ENCODE results near the gene TECRL.

The TECRL gene

GRCh38 chr4:64409300-64409699 is at the start of gene TECRL:
TECRL (minus strand) TSS chr4:64409450; CDS start chr4:64409351, 99 bp downstream.
- no peak within 1 kb of the TSS for H3K4me3 ChIP-seq (ENCODE audit: low read depth, low read length)
- no peak for DNase-seq (ENCODE audit: low read depth)
- TF ChIP-seq CTCF (IDR thresholded peaks at IDR 0.05; ENCODE audit: low read depth, low read length, missing control alignments): no peak

GRCh38 chr4:64432674-64433073 is 23.4 kb upstream of the TECRL start:
- no peak overlapping the region for H3K4me3 ChIP-seq (ENCODE audit: low read depth, low read length)
- TF ChIP-seq CTCF (IDR thresholded peaks at IDR 0.05; ENCODE audit: low read depth, low read length, missing control alignments): no peak
- DNase-seq (ENCODE audit: low read depth): no peak

- TF ChIP-seq CTCF (IDR thresholded peaks at IDR 0.05; ENCODE audit: low read depth, low read length, missing control alignments): no peak
- DNase-seq (ENCODE audit: low read depth): no peak
- no peak overlapping the region for H3K4me3 ChIP-seq (ENCODE audit: low read depth, low read length)
These were observed 21.7 kb upstream of the TECRL start for GRCh38 chr4:64430933-64431332.

- no peak for DNase-seq (ENCODE audit: low read depth)
- no peak for TF ChIP-seq CTCF (IDR thresholded peaks at IDR 0.05; ENCODE audit: low read depth, low read length, missing control alignments)
These were observed 8.7 kb upstream of the TECRL start for GRCh38 chr4:64417974-64418373.

GRCh38 chr4:64407000-64407399 is 2.2 kb downstream of the TECRL start:
- DNase-seq (ENCODE audit: low read depth): no peak
- H3K4me3 ChIP-seq (ENCODE audit: low read depth, low read length): no peak overlapping the region
- TF ChIP-seq CTCF (IDR thresholded peaks at IDR 0.05; ENCODE audit: low read depth, low read length, missing control alignments): no peak

More at GRCh38 chr4:64417974-64418373, 8.7 kb upstream of the TECRL start:
- H3K4me3 ChIP-seq (ENCODE audit: low read depth, low read length): no peak overlapping the region

- no peak for DNase-seq (ENCODE audit: low read depth)
- no peak overlapping the region for H3K4me3 ChIP-seq (ENCODE audit: low read depth, low read length)
- no peak for TF ChIP-seq CTCF (IDR thresholded peaks at IDR 0.05; ENCODE audit: low read depth, low read length, missing control alignments)
These were observed 3.5 kb downstream of the TECRL start for GRCh38 chr4:64405761-64406160.

- no peak for DNase-seq (ENCODE audit: low read depth)
- H3K4me3 ChIP-seq (ENCODE audit: low read depth, low read length): no peak overlapping the region
- TF ChIP-seq CTCF (IDR thresholded peaks at IDR 0.05; ENCODE audit: low read depth, low read length, missing control alignments): no peak
These were observed 6.6 kb downstream of the TECRL start for GRCh38 chr4:64402684-64403083.
